Stimulated activated CD4-positive, alpha-beta T cell treated with anti-CD3 and anti-CD28 coated beads, Interleukin-1b, Interleukin-23, amount 100 ng/mL, for 4 hours (primary cell): ENCODE data around the gene DLAT.
"Not testable (repeated sequence)": the region's sequence is repeated elsewhere in the genome, so short reads cannot be mapped to it uniquely, and the experiment has no call there.

ENCODE experiments used
- DNase-seq, 2 donors: peaks; one replicate each; pipeline ENCODE4 v3.0.0-alpha.2; 2020; ENCODE audit warnings: low read depth in 2 of 2

The DLAT gene

DNA sequence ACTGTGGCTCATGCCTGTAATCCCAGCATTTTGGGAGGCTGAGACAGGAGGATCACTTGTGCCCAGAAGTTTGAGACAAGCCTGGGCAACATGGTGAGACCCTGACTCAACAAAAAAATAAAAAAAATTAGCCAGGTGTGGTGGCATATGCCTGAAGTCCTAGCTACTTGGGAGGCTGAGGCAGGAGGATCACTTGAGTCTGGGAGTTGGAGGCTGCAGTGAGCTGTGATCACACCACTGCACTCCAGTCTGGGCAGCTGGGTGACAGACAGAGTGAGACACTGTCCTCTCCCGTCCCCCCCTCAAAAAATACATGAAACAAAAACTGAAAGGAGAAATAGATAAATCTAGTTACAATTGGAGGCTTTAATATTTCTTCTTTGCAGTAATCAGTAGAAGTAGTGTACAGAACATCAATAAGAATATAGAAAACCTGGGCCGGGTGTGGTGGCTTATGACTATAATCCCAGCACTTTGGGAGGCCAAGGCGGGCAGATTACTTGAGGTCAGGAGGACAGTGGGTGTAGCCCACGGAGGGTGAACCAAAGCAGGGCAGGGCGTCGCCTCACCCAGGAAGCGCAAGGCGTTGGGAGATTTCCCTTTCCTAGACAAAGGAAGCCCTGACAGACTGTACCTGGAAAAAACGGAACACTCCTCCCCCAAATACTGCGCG lies 19.6 kb upstream of the DLAT start:
- no peak for DNase-seq

DNA sequence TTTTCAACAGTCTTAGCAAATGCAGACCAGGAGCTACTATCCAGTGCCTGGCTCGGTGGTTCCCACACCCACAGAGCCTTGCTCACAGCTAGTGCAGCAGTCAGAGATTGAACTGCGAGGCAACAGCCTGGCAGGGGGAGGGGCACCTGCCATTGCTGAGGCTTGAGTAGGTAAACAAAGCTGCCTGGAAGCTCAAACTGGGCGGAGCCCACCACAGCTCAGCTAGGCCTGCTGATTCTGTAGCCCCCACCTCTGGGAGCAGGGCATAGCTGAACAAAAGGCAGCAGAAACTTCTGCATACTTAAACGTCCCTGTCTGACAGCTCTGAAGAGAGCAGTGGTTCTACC lies 19.1 kb upstream of the DLAT start:
- DNase-seq: not testable (repeated sequence)

DNA sequence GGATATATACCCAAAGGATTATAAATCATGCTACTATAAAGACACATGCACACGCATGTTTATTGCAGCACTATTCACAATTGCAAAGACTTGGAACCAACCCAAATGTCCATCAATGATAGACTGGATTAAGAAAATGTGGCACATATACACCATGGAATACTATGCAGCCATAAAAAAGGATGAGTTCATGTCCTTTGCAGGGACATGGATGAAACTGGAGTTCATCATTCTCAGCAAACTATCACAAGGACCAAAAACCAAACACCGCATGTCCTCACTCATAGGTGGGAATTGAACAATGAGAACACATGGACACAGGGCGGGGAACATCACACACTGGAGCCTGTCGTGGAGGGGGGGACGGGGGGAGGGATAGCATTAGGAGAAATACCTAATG lies 13.8 kb upstream of the DLAT start:
- not testable (repeated sequence) for DNase-seq

DNA sequence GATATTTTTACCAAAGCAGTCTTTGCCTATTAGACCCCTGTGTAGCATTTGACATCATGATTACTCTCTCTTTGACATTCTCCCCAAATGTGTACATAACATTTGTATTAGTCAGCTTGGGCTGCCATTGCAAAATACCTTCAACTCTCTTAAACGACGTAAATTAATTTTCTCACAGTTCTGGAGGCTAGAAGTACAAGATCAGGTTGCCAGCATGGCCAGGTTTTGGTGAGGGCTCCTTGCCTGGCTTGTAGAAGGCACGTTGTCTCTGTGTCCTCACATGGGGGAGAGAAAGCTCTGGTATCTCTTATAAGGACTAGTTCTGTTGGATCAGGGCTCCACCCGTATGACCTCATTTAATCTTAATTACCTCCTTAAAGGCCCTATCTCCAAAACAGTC lies 12.3 kb upstream of the DLAT start:
- DNase-seq: no peak

DNA sequence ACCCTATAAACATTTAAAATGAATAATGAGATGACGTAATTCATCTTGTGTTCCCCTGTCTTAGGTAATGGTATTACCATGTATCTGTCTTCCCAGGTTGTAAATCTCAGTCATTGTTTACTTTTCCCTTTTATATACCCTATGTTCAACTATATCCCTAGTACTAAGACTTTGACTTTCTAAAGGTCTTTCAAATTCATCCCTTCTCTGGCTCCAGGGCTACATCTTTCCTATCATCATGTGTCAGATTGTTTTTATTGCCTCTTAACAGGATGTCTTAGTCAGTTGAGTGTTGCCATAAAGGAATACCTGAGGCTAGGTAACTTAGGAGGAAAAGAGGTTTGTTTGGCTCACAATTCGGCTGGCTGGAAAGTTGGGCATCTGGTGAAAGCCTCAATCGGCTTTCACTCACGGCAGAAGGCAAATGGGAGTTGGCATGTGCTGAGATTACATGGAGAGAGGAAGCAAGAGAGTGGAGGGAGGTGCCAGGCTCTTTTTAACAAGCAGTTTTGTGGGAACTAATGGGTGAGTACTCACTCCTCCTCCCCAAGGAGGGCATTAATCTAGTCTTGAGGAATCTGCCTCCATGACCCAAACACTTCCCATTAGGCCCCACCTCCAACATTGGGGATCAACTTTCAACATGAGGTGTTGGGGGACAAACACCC lies 11.6 kb upstream of the DLAT start:
- no peak for DNase-seq

DNA sequence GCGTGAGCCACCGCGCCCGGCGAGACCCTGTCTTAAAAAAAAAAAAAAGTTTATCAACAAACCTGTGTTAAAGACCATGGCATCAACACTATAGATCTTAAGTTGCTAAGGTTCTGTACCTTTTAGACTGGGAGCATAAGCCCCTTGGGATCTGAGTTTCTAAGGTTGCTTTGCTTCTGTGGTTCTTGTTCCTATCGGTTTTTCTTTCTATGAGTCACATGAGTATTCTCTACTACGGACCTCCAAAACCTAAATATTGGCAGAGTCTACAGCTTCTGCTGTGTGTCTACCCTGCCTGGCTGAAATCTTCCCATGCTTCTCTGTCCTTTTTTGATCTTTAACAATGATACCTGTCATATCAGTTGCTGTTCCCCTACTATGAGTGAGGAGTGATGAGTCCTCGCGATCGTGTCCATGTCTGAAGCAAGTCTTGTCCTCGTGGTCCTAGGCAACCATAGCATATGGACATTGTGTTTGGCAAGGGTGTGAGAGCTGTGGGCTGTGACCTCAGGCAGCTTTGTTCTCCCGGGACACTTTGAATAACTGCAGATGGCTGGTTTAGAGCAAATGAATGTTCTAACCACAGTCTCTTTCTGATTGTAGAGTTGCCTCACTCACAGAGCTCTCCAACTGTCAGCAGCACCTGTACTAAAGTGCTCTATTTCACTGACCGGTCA lies 9.0 kb upstream of the DLAT start:
- no peak for DNase-seq

DNA sequence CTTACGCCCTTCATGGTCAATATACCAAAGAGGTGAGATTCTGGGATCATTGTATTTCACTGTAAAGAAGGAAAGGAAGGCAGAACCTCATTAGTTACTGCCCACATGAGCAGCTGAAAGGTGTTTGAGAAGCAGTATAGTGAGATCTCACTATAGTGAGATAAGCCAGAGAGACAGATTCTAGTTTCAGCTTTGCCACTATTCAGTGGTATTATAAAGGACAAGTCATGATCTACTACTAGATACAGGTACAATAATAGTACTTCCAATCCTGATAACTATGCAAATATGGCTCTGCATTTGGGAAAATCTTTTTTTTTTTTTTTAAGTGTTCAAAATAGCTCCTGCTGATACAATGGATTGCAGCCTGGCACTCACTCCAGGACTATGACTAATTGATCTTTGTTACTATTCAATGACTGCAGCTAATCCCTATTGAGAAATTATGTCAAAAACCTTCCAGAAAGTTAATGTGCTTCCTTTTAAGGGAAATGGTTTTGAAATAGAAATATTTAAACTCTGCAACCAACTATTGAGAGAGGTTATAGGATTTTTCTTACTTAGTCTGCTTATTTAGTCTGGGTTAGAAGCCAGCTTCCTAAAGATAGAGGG lies 8.3 kb upstream of the DLAT start:
- no peak for DNase-seq

DNA sequence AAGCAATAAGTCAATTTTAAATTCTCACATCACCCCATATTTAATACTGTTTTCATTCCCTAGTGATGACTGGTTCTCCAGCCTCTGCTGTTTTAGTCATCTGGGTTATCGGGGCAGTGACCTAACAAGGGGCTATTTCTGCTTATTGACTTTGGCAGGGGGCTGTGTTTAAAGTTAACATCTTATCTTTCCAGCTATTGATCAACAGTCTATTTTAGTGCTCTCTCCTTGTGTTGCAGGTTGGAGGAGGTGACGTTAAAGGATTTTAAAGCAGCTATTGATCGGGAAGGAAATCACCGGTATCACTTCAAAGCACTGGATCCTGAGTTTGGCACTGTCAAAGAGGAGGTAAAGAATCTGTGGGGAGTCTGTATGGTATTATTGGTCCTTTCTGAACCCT lies 7.7 kb upstream of the DLAT start:
- no peak for DNase-seq

DNA sequence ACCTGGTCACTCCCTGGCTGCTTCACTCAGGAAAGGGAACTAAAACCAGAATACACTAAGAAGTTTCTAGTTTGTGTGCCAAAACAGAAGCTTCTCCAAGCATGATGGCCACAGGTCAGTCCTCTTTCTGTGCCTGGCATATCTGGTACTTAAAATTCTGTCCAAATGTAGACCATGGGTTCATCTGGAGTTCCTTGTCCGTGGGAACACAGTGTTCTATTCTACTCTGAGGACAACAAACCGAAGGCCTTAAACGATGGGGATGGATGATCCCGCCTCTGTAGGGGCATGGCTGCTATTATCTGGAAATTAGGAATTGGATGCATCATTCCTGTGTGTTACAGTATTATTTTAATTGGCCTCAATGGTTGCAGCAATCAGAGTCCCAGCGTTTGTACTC lies 6.1 kb upstream of the DLAT start:
- no peak for DNase-seq

DNA sequence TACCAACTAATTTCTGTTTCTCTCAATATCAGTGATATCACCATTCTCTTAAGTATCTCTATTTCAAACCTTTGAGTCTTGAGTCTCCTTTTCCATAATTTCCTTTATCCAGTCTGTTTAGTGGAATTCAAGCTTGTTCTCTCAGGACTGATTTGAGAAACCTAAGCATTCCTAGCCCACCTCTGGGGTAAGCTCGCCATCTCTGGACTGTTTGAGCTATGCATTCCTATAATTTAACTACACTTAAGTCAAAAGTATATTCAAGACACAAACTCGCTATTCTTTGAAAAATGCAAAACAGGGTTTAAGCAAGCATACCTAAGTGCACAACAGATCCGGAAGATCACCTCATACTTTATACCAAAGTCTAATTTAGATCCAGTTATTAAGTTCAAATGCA lies 2.1 kb upstream of the DLAT start:
- no peak for DNase-seq

DNA sequence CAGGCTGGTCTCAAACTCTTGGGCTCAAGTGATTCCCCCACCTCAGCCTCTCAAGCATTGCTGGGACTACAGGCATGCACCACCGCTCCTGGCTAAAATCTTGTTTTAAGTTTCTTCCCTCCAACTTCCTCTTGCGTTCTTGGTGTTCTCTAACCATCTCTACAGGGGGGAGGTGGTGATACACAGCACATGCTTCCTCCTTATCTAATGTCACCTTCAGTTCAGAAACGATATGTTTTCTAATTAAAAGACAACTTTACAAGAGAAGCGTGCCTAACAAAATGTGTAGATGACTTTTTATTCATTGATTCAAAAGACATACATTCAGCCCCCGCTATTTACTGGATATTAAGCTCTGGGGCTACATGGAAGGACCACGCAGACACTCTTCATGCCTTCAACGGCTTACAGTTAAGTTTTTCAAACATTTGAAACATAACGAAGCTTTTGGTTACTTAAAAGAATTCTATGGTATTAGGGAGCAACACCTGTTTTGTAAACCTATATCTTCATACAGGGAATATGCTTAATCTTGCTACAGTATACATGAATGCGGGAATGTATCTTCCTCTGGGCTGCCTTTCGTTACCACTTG lies 933 bp upstream of the DLAT start:
- no peak for DNase-seq

DNA sequence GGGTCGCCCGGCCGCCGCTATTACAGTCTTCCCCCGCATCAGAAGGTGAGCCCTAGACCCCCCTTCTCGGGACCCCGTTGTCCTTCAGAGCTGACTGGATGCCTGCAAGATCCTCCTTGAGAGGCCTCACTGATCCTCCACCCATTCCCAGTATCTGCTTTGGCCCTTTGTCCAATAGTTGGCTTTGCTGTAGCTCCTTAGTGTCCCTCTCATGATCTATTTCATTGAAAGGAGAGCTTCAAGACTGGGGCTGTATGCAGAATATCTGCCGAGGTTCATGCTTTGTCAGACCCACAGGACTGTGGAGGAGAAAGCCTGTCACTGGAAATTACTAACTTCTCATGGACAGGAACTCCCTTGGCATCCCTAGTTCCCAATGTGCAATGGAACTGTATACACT lies 499 bp downstream of the DLAT start:
- DNase-seq: no peak

DNA sequence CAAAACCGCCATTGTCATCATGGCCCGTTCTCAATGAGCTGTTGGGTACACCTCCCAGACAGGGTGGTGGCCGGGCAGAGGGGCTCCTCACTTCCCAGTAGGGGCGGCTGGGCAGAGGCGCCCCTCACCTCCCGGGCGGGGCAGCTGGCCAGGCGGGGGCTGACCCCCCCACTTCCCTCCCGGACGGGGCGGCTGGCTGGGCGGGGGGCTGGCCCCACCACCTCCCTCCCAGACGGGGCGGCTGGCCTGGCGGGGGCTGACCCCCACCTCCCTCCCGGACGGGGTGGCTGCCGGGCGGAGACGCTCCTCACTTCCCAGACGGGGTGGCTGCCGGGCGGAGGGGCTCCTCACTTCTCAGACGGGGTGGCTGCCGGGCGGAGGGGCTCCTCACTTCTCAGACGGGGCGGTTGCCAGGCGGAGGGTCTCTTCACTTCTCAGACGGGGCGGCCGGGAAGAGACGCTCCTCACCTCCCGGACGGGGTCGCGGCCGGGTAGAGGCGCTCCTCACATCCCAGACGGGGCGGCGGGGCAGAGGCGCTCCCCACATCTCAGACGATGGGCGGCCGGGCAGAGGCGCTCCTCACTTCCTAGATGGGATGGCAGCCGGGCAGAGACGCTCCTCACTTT lies 1.7 kb downstream of the DLAT start:
- not testable (repeated sequence) for DNase-seq

DNA sequence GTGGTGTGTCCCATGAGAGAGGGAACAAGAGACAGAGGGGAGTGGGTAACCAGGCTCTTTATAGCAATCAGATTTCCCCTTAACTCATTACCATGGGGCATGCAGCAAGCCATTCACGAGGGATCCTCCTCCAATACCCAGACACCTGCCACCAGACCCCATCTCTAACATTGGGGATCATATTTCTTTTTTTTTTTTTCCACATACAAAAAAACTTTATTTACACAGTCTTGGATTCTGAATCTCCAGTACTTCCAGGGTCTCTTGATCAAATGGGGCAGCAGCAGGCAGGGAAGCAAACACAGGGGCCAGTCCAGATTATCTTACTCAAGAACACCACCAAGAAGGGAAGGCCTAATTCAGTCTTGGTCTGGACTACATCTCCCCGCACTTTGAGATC lies 4.3 kb downstream of the DLAT start:
- DNase-seq: no peak

DNA sequence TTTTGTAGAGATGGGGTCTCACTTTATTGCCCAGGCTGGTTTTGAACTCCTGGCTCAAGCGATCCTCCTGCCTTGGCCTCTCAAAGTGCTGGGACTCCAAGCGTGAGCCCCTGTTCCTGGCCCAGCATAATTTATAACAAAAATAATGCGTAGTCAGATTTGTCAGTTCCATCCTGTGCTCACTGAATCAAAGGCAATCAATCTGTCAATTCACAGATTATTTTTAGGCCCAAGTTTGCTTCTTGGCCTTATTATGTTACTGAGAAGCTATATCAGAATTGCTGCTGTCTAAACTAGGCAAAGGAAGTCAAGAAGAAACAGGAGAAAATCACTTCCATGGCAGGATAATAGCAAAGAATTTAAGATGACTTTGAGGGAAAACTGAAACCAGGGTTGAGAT lies 8.7 kb downstream of the DLAT start:
- no peak for DNase-seq

DNA sequence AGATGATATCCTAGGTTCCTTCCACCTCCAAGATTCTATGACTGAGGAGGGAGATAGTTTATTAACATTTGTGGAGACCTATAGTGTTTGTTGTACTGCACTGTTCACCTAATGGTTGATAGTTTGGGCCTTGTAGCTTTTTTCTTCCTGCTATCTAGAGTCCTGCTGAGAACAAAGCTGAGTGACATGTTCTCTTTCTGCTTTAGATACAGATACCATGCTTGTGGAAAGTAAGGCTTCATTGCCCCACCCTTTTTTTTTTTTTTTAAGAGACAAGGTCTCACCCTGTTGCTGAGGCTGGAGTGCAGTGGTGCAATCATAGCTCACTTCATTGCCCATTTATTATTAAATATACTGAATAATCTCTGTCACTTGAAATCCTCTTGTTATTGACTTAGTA lies 12.3 kb downstream of the DLAT start:
- DNase-seq: no peak

DNA sequence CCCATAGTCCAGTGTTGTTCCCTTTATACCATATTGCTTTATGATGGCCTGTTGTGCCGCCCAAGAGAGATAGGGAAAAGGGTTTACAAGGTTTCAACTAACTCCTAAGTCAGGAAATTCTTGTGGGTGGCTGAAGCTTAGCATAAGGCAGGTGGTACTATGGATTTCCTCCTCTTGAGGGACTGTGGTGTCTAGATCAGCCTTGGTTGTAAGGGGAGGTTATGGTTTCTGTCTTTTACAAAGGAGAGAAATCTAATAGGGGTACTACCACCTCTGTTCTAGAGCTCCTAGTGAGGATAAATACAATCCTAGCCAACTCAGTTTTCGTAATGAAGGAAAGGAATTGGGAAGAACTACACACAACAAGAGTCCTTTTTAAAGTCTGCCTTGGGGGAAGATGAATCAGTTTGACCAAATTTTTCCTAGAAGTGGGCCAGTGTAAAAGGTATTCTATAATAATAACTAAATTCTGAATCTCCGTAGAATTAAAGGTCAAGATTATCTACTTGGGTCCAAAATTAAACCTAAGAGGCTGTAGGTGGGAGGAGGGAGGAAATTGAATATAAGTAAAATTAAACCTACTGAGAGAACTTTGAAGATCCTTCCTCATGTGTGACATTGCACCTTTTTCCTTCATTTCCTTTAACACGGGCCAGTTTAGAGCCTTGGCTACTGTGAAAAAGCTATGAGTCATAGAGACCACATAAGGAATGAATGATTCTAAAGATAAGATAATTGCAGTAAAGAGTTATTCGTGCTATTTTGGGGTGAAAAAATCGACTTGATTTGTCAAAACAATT lies 17.2 kb downstream of the DLAT start:
- DNase-seq: no peak

DNA sequence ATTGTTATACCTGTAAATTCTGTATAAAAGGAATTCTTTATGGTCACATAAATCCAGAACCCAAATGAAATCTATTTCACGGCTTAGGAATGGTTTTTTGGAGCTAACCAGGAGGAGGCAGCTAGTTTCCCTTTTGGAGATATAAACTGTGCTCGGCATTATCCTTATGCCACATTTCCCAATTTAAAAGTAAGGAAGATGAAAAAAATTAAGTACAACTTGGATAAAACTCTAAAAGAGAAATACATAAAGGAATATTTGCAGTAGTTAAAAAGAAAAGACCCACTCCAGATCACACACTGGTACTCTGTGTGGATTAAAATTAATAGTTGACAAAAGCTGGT lies 17.7 kb downstream of the DLAT start:
- DNase-seq: no peak

DNA sequence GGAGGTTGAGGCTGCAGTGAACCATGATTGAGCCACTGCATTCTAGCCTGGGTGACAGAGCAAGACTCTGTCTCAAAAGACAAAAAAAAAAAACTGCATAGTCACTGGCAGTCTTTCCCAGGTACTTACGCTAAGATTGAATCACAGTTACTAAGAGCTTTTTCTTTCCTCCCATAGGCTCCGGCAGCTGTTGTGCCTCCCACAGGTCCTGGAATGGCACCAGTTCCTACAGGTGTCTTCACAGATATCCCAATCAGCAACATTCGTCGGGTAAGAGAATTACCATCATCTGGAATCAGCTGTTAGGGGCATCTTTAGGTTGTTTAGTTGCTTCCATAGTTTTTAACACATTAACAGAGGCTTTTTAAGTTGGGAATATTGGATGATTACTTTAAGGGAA lies 19.8 kb downstream of the DLAT start:
- no peak for DNase-seq

DNA sequence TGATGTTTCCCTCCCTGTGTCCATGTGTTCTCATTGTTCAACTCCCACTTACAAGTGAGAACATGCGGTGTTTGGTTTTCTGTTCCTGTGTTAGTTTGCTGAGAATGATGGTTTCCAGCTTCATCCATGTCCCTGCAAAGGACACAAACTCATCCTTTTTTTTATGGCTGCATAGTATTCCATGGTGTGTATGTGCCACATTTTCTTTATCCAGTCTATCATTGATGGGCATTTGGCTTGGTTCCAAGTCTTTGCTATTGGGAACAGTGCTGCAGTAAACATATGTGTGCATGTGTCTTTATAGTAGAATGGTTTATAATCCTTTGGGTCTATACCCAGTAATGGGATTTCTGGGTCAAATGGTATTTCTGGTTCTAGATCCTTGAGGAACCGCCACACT lies 21.4 kb downstream of the DLAT start:
- not testable (repeated sequence) for DNase-seq

DNA sequence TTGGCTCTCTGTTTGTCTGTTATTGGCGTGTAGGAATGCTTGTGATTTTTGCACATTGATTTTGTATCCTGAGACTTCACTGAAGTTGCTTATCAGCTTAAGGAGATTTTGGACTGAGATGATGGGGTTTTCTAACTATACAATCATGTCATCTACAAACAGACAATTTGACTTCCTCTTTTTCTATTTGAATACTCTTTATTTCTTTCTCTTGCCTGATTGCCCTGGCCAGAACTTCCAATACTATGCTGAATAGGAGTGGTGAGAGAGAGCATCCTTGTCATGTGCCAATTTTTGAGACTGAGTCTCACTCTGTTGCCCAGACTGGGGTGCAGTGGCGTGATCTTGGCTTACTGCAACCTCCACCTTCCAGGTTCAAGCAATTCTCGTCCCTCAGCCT lies 23.0 kb downstream of the DLAT start:
- not testable (repeated sequence) for DNase-seq
